HS-5 (cell line): ENCODE results near the gene SMPD2.

Source experiments
- DNase-seq: peaks from one replicate; pipeline ENCODE4 v3.0.0-alpha.2; 2012; ENCODE audit warnings: low read depth

SMPD2 gene

GRCh38 chr6:109440331-109441068 is at the start of gene SMPD2, which contains the start of gene PPIL6:
TSS of gene SMPD2 (plus strand) at chr6:109440724. CDS start at chr6:109441122, 398 bp downstream.
TSS of gene PPIL6 (minus strand) at chr6:109440628. CDS start at chr6:109440590, 38 bp downstream.
- DNase-seq = peak; percentile 39

GRCh38 chr6:109393157-109393885 is 47.2 kb upstream of the SMPD2 start:
- DNase-seq = no peak

GRCh38 chr6:109393886-109394281 is 46.6 kb upstream of the SMPD2 start:
- DNase-seq = no peak

- no peak for DNase-seq
Measured at GRCh38 chr6:109396046-109396718, 44.3 kb upstream of the SMPD2 start.

- no peak for DNase-seq
Measured at GRCh38 chr6:109397020-109397419, 43.5 kb upstream of the SMPD2 start.

- DNase-seq = no peak
Measured at GRCh38 chr6:109406196-109406595, 34.3 kb upstream of the SMPD2 start.

GRCh38 chr6:109411034-109411433 is 29.5 kb upstream of the SMPD2 start:
- DNase-seq = no peak

- no peak for DNase-seq
Measured at GRCh38 chr6:109417646-109418045, 22.9 kb upstream of the SMPD2 start.

GRCh38 chr6:109420751-109421150 is 19.8 kb upstream of the SMPD2 start:
- no peak for DNase-seq

GRCh38 chr6:109421184-109421583 is 19.3 kb upstream of the SMPD2 start:
- no peak for DNase-seq

- no peak for DNase-seq
Measured at GRCh38 chr6:109424946-109425345, 15.6 kb upstream of the SMPD2 start.

GRCh38 chr6:109428889-109429477 is 11.5 kb upstream of the SMPD2 start:
- DNase-seq = no peak

GRCh38 chr6:109429496-109429895 is 11.0 kb upstream of the SMPD2 start:
- no peak for DNase-seq

GRCh38 chr6:109434456-109434855 is 6.1 kb upstream of the SMPD2 start:
- no peak for DNase-seq

GRCh38 chr6:109436041-109436440 is 4.5 kb upstream of the SMPD2 start:
- no peak for DNase-seq

- DNase-seq = no peak
Measured at GRCh38 chr6:109441069-109441816, 719 bp downstream of the SMPD2 start.

GRCh38 chr6:109442393-109442924 is 1.9 kb downstream of the SMPD2 start:
- DNase-seq = no peak

GRCh38 chr6:109443425-109443950 is 3.0 kb downstream of the SMPD2 start:
- DNase-seq = no peak

GRCh38 chr6:109445382-109445781 is 4.9 kb downstream of the SMPD2 start:
- no peak for DNase-seq

GRCh38 chr6:109446072-109446471 is 5.5 kb downstream of the SMPD2 start:
- DNase-seq = no peak

- no peak for DNase-seq
Measured at GRCh38 chr6:109446541-109446940, 6.0 kb downstream of the SMPD2 start.
